Kidney (tissue), 14 donors: ENCODE data around the gene TBL1X. TPM values are rescaled to one million over a fixed set of nuclear protein-coding genes. Genes with fewer than 3 reads are reported as not detected.

Experiments used
- DNase-seq, 5 donors: peaks; one replicate each; pipeline ENCODE4 v3.0.0-alpha.2; 2013 to 2020
- FAIRE-seq: peaks from 2 replicates; lab custom pipeline; 2012; peaks lifted over from hg19 to GRCh38; lab: Jason Lieb, UNC
- H3K27ac ChIP-seq, 2 donors: one replicate each; pipeline ENCODE4 v1.7.0; 2013; ENCODE audit warnings: low read depth in 2 of 2, low read length in 2 of 2, inconsistent platforms in 1 of 2
- H3K27me3 ChIP-seq: one replicate; pipeline ENCODE4 v1.7.1; 2013; ENCODE audit warnings: low read length, inconsistent platforms; ENCODE audit not compliant: control insufficient read depth, insufficient read depth
- H3K36me3 ChIP-seq, 3 donors: one replicate each; pipeline versions ENCODE4 v1.7.0 to v1.7.1; 2013; ENCODE audit warnings: low read length in 3 of 3, control low read depth in 1 of 3, inconsistent platforms in 1 of 3; ENCODE audit not compliant: insufficient read depth in 3 of 3, control insufficient read depth in 2 of 3
- H3K4me1 ChIP-seq, 3 donors: one replicate each; pipeline versions ENCODE4 v1.7.0 to v1.7.1; 2013; ENCODE audit warnings: low read length in 3 of 3, inconsistent platforms in 1 of 3, low read depth in 1 of 3; ENCODE audit not compliant: control insufficient read depth in 2 of 3, insufficient read depth in 2 of 3
- H3K4me3 ChIP-seq, 3 donors: one replicate each; pipeline versions ENCODE4 v1.7.0 to v1.8.1; 2013; ENCODE audit warnings: low read length in 3 of 3, control low read depth in 1 of 3, inconsistent platforms in 1 of 3
- H3K9ac ChIP-seq, 3 donors: one replicate each; pipeline versions ENCODE4 v1.7.0 to v1.7.1; 2013; ENCODE audit warnings: low read length in 3 of 3, control low read depth in 1 of 3, inconsistent platforms in 1 of 3
- H3K9me3 ChIP-seq, 3 donors: one replicate each; pipeline versions ENCODE4 v1.7.0 to v1.7.1; 2013; ENCODE audit warnings: low read length in 3 of 3, control low read depth in 1 of 3, inconsistent platforms in 1 of 3; ENCODE audit not compliant: control insufficient read depth in 2 of 3, insufficient read depth in 1 of 3
- CTCF ChIP-seq: IDR thresholded peaks from 3 replicates; pipeline ENCODE4 v1.5.1; 2012; ENCODE audit warnings: mild to moderate bottlenecking, moderate library complexity, borderline replicate concordance; ENCODE audit not compliant: insufficient read depth; ENCODE audit errors: extremely low read depth
- intact Hi-C: fragments of 100-400 bp; cut with DNase I; formaldehyde crosslinking; loops from one replicate; pipeline ENCODE4 v1.11.1; 2022
- polyA plus RNA-seq: library from polyadenylated mRNA; stranded (reverse); fragments of 350-450 nt; fragmentation: Illumina TruSeq; extraction: RNeasy Lipid Tissue Mini Kit (QIAGEN cat#74804); gene quantifications from one replicate; pipeline ENCODE4 v1.2.3, GENCODE V29; 2014; ENCODE audit warnings: low read depth, low replicate concordance; ENCODE audit not compliant: insufficient read depth
- total RNA-seq: library from RNA; stranded (reverse); fragmentation: NEBNext Ultra II Directional; extraction: Animal tissue kit (Norgen Biotek cat#: 25700); gene quantifications from one replicate; pipeline ENCODE4 v1.2.1, GENCODE V29; 2021
- donor health status: control.
- donor health status: control.
- donor health status: control.
- donor health status: control.
- donor health status: control.
- donor health status: DM: yes; HTN: yes; CAD: no.
- donor health status: Normal renal cell carcinoma (clear cell type).

TBL1X gene
- total and polyA plus RNA-seq, 2 donors from 2014 or later: 12.5 to 43.0 TPM

- intact Hi-C loops: no loop called here
These were observed 274.3 kb downstream of the TBL1X start for GRCh38 chrX:9739130-9739529.

GRCh38 chrX:9745417-9746115 is 280.7 kb downstream of the TBL1X start:
- FAIRE-seq (no peak), DNase-seq (peak in 1 of 5 donors; percentile 38)
- no peaks in the 10 kb centered on the region for H3K27me3 ChIP-seq
- peak overlapping the region in 1 of 2 donors; percentile 61 for H3K27ac ChIP-seq
- TF ChIP-seq CTCF: no peak
- intact Hi-C loops: no loop called here
- no peak overlapping the region for H3K4me3 ChIP-seq
- no peaks in the 10 kb centered on the region for H3K4me1 ChIP-seq
- H3K36me3 ChIP-seq: no peaks in the 10 kb centered on the region
- H3K9ac ChIP-seq: no peak overlapping the region
- no peaks in the 10 kb centered on the region for H3K9me3 ChIP-seq

More at GRCh38 chrX:9739130-9739529, 274.3 kb downstream of the TBL1X start:
- DNase-seq: no peak
- Histone ChIP-seq H3K9ac (no peak overlapping the region), H3K27ac (no peak overlapping the region), H3K27me3 (no peaks in the 10 kb centered on the region), H3K9me3 (no peaks in the 10 kb centered on the region), H3K4me3 (no peak overlapping the region), H3K36me3 (no peaks in the 10 kb centered on the region), H3K4me1 (no peaks in the 10 kb centered on the region)
- no peak for TF ChIP-seq CTCF
- FAIRE-seq: no peak

GRCh38 chrX:9746148-9746888 is 281.5 kb downstream of the TBL1X start:
- no peak overlapping the region for H3K9ac ChIP-seq
- intact Hi-C loops: no loop called here
- no peaks in the 10 kb centered on the region for H3K4me1 ChIP-seq
- H3K27ac ChIP-seq: peak overlapping the region in 1 of 2 donors; percentile 61
- H3K27me3 ChIP-seq: no peaks in the 10 kb centered on the region
- FAIRE-seq: no peak
- no peak for TF ChIP-seq CTCF
- no peaks in the 10 kb centered on the region for H3K9me3 ChIP-seq
- no peaks in the 10 kb centered on the region for H3K36me3 ChIP-seq
- no peak overlapping the region for H3K4me3 ChIP-seq
- DNase-seq: peak in 2 of 5 donors; percentile 32 to 48
